HL-60 (cell line): Measurements from ENCODE around the gene ATG5.
A peak's percentile ranks its signal among the peaks of the same experiment; 100 is the strongest.

Source experiments
- DNase-seq, 2 experiments: peaks; one replicate each; pipeline ENCODE4 v3.0.0-alpha.2; 2010 to 2020; ENCODE audit warnings: low read depth in 1 of 2, low spot score in 1 of 2
- H3K27ac ChIP-seq: fragments of 250-450 bp; sonication (Bioruptor Pico); replicated peaks from 2 replicates; pipeline ENCODE4 v1.5.1; 2020; ENCODE audit warnings: mild to moderate bottlenecking, moderate library complexity
- H3K27me3 ChIP-seq: fragments of 250-450 bp; sonication (Bioruptor Pico); 2 replicates; pipeline ENCODE4 v1.5.1; 2021; ENCODE audit warnings: mild to moderate bottlenecking, moderate library complexity; ENCODE audit not compliant: insufficient read depth, poor library complexity, severe bottlenecking
- H3K4me3 ChIP-seq: replicated peaks from 2 replicates; pipeline ENCODE4 v1.5.1; 2011; ENCODE audit warnings: mild to moderate bottlenecking, control low read depth, low read length; ENCODE audit not compliant: insufficient read depth
- GABPA ChIP-seq: IDR thresholded peaks from 2 replicates; pipeline ENCODE4 v1.6.1; 2012; ENCODE audit warnings: low read depth
- POLR2AphosphoS5 ChIP-seq: IDR thresholded peaks from 2 replicates; pipeline ENCODE4 v1.6.1; 2012; ENCODE audit warnings: low read depth
- SPI1 ChIP-seq: IDR thresholded peaks from 2 replicates; pipeline ENCODE4 v1.6.1; 2012; ENCODE audit warnings: low read depth, mild to moderate bottlenecking, borderline replicate concordance
- TF ChIP-seq, protein P1 (sequence below): IDR thresholded peaks from one replicate; pipeline ENCODE4 v1.5.1; 2011; ENCODE audit warnings: low read length, control low read depth, inconsistent platforms; ENCODE audit not compliant: insufficient read depth
- TF ChIP-seq, protein P2 (sequence below): IDR thresholded peaks from 2 replicates; pipeline ENCODE4 v1.6.1; 2012; ENCODE audit warnings: low read depth; ENCODE audit not compliant: insufficient replicate concordance

ATG5 gene

DNA sequence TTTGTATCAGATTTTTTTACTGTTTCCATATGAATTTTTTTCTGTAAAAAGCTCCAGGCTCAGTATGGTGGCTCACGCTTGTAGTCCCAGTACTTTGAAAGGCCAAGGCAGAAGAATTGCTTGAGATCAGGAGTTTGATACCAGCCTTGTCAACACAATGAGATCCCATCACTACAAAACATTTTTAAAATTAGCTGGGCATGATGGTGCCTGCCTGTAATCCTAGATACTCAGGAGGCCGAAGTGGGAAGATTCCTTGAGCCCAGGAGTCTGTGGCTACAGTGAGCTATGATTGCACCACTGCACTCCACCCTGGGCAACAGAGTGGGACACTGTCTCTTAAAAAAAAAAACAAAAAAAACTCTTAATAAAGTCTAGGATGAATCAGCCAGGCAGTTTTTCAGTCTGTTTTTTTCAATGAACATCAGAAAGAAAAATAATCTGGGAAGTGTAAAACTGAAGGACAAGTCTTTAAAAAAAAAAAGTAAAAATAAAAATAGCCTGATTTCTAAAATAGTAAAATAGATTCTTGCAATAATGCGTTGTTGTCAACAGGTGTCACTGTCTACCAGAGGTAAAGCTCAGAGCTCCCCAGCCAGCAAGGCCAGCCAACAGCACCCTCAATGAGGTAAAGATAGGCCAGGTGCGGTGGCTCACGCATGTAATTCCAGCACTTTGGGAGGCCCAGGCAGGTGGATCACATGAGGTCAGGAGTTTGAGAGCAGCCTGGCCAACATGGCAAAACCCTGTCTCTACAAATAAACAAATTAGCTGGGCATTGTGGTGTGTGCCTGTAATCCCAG lies 9.3 kb upstream of the ATG5 start:
- TF ChIP-seq, protein P1, sequence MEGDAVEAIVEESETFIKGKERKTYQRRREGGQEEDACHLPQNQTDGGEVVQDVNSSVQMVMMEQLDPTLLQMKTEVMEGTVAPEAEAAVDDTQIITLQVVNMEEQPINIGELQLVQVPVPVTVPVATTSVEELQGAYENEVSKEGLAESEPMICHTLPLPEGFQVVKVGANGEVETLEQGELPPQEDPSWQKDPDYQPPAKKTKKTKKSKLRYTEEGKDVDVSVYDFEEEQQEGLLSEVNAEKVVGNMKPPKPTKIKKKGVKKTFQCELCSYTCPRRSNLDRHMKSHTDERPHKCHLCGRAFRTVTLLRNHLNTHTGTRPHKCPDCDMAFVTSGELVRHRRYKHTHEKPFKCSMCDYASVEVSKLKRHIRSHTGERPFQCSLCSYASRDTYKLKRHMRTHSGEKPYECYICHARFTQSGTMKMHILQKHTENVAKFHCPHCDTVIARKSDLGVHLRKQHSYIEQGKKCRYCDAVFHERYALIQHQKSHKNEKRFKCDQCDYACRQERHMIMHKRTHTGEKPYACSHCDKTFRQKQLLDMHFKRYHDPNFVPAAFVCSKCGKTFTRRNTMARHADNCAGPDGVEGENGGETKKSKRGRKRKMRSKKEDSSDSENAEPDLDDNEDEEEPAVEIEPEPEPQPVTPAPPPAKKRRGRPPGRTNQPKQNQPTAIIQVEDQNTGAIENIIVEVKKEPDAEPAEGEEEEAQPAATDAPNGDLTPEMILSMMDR, result peak; percentile 33
- no peak for TF ChIP-seq POLR2AphosphoS5
- peak in 1 of 2 experiments; percentile 53 for DNase-seq
- no peak overlapping the region for H3K27ac ChIP-seq
- no peak overlapping the region for H3K4me3 ChIP-seq
- H3K27me3 ChIP-seq, result no peaks in the 10 kb centered on the region

DNA sequence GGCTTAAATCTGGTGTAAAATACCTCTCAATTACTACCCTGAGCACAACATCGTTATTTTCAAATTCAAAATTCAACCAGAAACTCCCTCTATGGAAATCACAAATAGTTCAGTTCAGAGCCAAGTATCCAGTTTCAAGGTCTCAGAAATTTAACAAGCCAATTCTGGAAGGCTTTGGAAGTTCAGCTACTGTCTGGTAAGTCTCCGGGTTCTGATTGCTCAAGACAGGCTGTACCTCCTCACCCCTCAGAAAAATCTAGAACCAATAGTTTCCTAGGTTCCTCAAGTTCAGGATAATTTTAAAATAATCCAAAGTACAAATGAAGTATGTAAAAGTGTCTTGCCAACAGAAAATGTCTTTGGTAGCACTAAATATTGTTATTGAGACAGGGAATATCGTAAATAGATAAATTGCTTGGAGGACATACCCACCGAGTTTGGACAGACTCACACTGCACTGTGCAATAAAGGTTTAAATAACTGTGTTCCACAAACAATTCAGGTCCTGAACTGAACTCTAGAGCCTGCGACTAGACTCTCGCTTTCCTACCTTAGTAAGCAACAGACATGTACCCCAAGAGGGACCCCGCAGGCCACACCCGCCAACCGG lies 729 bp downstream of the ATG5 start:
- Histone ChIP-seq H3K4me3 (peak overlapping the region; percentile 85), H3K27ac (peak overlapping the region; percentile 89), H3K27me3 (no peaks in the 10 kb centered on the region)
- TF ChIP-seq, protein P1, result no peak
- TF ChIP-seq POLR2AphosphoS5 (no peak), GABPA (no peak), SPI1 (no peak)
- TF ChIP-seq, protein P2, sequence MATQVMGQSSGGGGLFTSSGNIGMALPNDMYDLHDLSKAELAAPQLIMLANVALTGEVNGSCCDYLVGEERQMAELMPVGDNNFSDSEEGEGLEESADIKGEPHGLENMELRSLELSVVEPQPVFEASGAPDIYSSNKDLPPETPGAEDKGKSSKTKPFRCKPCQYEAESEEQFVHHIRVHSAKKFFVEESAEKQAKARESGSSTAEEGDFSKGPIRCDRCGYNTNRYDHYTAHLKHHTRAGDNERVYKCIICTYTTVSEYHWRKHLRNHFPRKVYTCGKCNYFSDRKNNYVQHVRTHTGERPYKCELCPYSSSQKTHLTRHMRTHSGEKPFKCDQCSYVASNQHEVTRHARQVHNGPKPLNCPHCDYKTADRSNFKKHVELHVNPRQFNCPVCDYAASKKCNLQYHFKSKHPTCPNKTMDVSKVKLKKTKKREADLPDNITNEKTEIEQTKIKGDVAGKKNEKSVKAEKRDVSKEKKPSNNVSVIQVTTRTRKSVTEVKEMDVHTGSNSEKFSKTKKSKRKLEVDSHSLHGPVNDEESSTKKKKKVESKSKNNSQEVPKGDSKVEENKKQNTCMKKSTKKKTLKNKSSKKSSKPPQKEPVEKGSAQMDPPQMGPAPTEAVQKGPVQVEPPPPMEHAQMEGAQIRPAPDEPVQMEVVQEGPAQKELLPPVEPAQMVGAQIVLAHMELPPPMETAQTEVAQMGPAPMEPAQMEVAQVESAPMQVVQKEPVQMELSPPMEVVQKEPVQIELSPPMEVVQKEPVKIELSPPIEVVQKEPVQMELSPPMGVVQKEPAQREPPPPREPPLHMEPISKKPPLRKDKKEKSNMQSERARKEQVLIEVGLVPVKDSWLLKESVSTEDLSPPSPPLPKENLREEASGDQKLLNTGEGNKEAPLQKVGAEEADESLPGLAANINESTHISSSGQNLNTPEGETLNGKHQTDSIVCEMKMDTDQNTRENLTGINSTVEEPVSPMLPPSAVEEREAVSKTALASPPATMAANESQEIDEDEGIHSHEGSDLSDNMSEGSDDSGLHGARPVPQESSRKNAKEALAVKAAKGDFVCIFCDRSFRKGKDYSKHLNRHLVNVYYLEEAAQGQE, result no peak
- peak in 1 of 2 experiments; percentile 2 for DNase-seq

DNA sequence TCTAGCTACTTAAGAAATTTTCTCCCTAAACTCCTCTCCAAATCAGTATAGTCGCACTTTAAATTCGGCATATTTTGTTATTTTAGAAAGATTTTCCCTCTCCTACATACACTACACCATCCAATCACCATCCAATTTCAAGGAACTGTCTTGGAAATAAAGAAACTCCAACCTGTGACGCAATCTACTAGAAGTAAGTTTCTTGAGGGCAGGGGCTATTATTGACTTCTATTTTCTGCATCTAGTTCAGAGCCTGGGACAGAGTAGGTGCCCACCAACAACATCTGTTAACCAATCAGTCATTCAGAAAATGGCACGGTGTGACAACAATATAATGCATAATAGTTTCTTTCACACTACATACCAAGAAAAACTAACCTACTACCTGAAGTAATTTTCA lies 3.6 kb downstream of the ATG5 start:
- Histone ChIP-seq H3K4me3 (no peak overlapping the region), H3K27me3 (no peaks in the 10 kb centered on the region), H3K27ac (no peak overlapping the region)
- DNase-seq, result no peak
- no peak for TF ChIP-seq GABPA
- TF ChIP-seq POLR2AphosphoS5, result no peak

DNA sequence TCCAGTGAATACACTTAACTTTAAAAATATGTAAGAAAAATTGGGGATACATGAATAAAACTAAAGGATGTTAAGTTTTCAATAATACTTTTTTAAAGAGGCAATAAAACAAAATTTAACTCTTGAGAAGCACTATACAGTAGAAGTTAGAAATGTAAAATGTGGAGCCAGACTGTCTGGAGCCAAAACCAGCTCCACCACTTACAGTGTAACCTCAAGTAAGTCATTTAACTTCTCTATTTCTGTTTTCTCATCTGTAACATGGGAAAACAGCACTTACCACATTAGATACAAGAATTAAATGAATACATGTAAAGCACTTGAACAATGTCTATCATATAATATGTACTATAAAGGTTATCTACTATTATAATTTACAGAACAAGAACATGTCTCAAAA lies 6.7 kb downstream of the ATG5 start:
- Histone ChIP-seq H3K27me3 (no peaks in the 10 kb centered on the region), H3K27ac (no peak overlapping the region), H3K4me3 (no peak overlapping the region)
- TF ChIP-seq POLR2AphosphoS5 (no peak), GABPA (no peak), SPI1 (no peak)
- TF ChIP-seq, protein P1, result no peak
- TF ChIP-seq, protein P2, result no peak
- no peak for DNase-seq
